NT2/D1 (cell line): ENCODE results near the gene MARK3.

ENCODE experiments used
- SUZ12 ChIP-seq: IDR thresholded peaks from 2 replicates; pipeline ENCODE4 v1.6.1; 2011; ENCODE audit not compliant: insufficient read length, insufficient read depth; ENCODE audit errors: extremely low read depth
- YY1 ChIP-seq: IDR thresholded peaks from 2 replicates; pipeline ENCODE4 v1.6.1; 2011; ENCODE audit not compliant: insufficient read length, insufficient read depth
- ZNF274 ChIP-seq: IDR thresholded peaks from 2 replicates; pipeline ENCODE4 v1.6.1; 2011; ENCODE audit warnings: mild to moderate bottlenecking, low read depth, low read length

GRCh38 chr14:103510724-103511693, 125.8 kb downstream of the MARK3 start:
- TF ChIP-seq SUZ12 (no peak), ZNF274 (no peak), YY1 (no peak)
